T follicular helper cell (primary cell): Measurements from ENCODE around the gene TMEM184B.

Source experiments
- DNase-seq: peaks from one replicate; pipeline ENCODE4 v3.0.0-alpha.2; 2020; ENCODE audit warnings: low read depth

TMEM184B gene

GRCh38 chr22:38276166-38276565, 3.4 kb upstream of the TMEM184B start:
- DNase-seq = no peak

DNA sequence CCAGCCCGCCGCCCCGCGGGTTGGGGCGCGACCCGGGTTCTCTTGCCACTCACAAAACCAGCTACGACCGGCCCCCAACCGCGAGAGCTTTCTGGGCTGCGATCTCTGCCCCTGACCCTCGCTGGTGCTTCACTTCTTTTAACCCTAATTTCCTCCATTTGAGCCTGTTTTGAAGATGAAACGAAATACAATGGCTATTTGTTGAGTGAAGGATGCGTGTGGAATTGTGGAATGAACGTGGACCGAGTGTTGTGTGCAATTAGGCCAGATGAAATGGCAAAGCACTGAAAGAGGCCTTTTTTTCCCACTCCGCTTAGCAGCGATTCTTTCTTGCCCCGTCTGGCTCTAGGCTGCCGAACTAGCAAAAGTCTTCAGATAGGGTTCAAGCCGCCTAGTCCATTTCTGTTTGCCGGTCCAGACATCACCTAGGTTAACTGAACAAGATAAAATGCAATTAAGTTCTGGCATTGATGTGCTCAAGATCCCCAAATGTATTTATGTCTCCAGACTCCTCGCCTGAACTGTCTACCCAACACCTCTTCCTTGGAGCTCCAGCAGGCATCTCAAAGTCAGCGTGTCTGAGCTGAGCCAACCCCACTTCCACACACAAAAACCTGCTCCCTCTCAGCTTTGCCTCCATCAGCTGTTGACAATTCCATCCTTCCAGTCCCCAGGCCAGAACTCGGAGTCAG, 471 bp upstream of the TMEM184B start:
- DNase-seq = no peak

DNA sequence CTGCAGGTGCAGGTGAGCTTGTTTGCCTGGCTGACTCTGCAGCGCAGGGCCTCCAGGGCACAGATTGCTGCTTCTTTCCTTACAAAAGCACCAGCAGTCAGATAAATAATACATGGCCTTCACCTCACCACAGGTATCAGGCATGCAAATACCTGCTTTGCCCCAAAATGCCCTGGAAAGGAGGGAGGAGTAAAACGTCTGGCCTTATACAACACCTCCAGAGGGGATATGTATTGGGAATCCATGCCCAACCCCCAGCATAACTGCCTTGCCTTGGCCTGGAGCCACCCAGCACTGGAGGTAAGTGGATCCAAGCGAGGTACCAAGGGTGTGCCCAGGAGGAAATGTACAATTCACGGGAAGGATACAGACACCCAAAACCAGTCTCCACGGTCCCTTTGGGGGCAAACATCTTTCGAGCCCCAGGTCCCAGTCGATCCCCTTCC, 860 bp downstream of the TMEM184B start:
- DNase-seq = no peak

GRCh38 chr22:38271101-38271500, 1.7 kb downstream of the TMEM184B start:
- DNase-seq = no peak

GRCh38 chr22:38270091-38270992, 2.5 kb downstream of the TMEM184B start:
- no peak for DNase-seq

- no peak for DNase-seq
Observed at GRCh38 chr22:38269466-38269865, 3.3 kb downstream of the TMEM184B start.

DNA sequence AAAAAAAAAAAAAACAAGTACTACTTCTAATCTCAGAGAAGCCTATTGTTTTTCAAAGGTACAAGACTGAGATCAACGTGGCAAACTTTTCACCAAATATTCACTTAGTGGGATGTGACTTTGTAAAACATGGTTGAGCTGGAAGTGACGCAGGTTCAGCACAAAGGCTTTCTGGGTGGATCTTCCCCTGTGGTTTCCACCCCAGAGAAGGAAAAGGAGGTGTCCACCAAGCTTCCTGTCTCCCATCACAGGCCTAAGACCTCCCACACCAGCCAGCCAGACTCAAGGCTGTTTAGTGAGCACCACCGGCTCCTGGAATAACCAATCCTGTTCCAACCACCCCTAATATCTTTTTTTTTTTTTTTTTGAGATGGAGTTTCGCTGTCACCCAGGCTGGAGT, 5.7 kb downstream of the TMEM184B start:
- DNase-seq = peak; percentile 52

- DNase-seq = no peak
Observed at GRCh38 chr22:38266120-38266519, 6.7 kb downstream of the TMEM184B start.

DNA sequence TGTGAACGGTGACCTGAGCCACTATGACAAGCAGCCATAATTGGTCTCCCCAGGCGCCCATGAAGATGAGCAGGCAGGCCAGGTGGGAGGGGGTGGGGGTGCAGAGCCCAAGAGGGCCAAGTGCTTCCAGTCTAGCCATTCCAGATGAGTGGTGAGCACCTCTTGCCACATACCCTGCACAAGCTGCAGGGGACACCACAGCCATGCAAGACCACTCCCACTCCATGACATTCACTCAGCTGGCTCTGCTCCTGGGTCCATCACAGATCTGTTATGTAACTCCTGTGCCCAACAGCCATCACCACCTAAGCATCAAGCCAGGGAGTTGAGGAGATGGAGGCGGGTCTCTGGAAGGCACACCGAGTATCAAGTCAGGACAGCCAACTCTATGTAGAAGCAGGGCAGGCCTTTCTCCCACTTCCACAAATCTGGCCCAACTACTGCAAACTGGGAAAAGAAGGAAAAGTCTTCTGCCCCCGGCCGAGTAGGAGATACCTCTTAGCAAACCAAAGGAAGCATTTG, 8.4 kb downstream of the TMEM184B start:
- DNase-seq = no peak

- peak; percentile 8 for DNase-seq
Observed at GRCh38 chr22:38262051-38262795, 10.6 kb downstream of the TMEM184B start.

DNA sequence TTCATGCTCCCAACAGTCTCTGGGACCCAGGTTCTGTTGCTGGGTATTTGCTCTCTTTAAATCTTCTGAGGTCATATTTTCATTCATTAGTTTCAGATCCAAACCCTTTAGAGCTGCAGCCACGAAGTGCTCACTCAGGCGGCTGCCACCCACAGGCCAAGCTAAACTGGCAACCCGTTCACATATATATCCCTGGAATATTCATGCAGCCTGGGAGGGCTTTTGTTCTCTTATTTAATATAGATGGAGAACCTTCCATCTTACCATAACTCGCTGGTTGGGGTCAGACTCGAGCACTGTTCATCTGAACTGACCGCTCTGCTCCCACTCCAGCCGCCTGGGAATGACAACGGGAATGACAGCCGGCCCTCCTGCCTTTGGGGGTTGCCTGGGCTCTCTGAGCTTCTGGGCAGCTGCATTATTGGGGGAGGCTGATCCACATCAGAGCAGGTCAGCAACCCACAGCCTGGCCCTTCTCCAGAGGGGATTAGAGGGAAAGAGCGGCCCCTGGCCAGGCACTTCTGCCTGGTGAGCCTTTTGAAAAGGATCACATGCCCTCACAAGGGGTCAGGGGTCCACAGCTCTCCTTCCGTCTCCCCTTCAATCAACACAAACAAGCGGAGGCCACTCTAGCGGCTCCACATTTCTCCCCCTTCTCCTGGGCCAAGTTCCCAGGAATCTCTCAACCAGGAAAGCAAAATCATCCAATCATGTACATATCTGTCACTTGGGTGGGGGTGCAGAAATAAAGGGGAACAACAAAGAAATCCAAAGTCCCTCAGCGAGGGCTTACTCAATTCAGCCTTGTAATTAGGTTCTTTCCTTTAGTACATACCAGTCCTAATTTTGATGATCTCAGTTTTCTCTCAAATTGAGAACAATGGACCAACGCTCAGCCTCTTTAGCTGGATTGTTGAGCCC, 11.8 kb downstream of the TMEM184B start:
- DNase-seq = no peak

DNA sequence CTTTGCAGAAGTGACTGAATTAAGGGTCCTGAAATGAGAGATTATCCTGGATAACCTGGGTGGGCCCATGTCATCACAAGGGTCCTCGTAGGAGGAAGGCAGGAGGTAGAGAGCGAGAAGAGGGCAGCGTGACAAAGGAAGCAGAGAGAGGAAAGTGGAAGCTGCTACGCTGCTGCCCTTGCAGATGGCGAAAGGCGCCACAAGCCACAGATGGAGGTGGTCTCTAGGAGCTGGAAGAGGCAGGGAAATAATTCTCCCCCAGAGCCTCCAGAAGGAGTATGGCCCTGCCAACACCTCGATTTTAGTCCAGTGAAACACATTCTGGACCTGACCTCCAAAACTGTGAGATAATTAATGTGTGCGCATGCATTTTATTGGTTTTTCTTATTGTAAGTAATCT, 13.4 kb downstream of the TMEM184B start:
- DNase-seq = no peak

GRCh38 chr22:38258895-38259294, 13.9 kb downstream of the TMEM184B start:
- DNase-seq = no peak

GRCh38 chr22:38257650-38258250, 15.1 kb downstream of the TMEM184B start:
- no peak for DNase-seq

DNA sequence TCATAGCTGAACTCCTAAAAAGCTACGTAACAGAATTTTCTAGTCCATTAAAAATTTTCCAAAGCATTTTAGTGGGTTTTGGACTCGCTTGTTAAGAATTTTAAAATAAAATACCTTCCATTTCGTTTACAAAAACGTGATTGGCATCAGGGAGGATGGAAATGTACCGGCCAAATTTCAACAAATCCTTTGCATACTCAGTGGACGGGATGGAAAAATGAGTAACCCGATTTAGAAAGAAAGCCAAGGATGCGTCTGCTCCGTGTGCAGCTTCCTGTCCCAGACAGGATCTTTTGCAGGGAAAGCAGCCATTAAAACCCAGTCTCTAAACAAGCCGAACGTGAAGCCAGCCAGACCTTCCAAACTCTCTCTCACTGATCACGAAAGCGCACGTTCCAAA, 15.6 kb downstream of the TMEM184B start:
- DNase-seq = no peak

GRCh38 chr22:38255697-38256096, 17.1 kb downstream of the TMEM184B start:
- no peak for DNase-seq

DNA sequence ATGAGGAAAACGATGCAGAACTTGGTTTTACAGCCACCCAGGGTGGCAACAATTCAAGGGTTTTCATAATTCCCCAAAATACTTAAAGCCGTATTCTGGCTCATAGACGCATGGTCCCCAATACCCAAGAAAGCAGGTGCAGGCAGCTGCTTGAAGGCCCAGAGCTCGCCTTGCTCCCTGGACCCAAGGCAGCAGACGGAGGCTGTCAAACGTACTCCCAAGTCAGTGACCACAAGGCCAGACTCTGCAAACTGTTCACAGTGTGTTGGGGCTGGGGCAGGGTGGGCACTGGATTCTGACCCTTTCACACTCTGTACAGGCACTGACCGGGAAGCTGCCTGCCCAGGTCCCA, 21.5 kb downstream of the TMEM184B start:
- no peak for DNase-seq

DNA sequence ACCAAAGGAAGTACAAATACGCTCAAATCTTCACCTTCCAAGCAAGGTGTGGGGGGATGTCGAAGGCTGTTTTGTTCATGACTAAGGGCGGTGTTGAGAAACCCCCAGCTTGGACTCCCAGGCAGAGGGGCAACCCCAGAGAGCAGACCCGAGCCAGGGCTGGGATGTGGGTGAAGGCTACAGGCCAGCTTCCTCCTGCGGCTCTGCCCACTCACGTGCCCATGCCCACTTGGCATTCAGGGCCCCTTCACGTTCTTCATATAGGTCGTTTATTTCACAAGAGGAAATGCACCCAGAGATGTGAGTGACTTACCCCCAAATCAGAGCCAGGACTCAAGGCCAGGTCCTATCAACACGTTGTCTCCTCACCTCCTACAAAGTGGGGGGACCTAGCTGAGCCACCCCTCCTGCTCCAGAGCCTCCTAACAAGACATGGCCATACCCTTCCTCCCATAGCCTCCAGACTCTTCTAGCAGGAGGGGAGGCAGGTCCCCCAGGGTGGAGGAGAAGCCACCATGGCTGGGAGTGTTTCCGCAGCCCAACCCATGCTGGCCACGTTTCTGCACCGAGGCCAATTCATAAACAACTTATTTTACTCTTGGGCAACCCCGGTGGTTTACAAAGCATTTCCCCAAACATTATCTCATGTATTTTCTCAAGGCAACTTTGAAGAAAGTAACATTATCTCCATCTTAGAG, 22.0 kb downstream of the TMEM184B start:
- DNase-seq = no peak

DNA sequence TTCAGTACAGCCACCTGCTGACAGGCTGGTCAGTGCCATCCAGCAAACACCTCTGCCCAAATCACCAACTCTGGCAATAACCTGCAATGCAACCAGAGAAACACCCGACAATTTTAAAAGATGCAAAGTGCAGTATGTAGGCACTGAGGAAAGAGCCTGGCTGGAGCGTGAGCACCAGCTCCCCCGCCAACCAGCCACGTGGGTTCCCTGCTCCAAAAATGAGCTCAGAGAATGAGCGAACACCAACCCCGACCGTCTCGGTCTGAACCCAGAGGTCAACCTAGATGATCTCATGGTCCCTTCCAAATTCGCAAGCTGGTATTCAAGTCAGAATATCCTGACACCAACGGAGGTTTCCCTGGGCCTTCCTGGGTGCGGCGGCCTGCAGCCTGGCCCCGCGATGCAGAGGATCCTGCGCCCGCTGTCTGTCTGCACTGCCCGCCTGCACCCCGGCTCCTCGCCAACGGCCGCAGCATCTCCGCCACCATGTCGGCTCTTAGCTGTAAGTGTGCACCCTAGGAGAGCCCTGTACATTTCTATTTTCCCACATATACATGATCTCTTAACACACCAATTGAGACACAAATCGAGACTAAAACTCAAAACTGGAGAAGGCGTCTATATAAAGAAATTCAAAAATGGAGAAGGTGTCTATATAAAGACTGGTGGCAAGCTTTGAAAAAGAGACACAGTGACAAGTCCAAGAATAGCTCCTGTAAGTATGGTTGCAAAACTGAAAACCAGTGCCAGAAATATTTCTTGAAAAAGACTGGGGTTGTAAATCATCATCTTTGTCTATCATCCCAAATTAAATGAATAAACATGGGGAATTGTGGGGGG, 22.8 kb downstream of the TMEM184B start:
- no peak for DNase-seq
